PC-9 (cell line): ENCODE results near the gene ALDH4A1. TPM values are rescaled to one million over a fixed set of nuclear protein-coding genes. Genes with fewer than 3 reads are reported as not detected.

Experiments
- BruUV-seq: library from RNA; stranded (reverse); fragments of 400-500 nt; replicated peaks from 2 replicates; lab custom pipeline; 2021; lab: Mats Ljungman, UMichigan
- CTCF ChIA-PET: fragments of 300-600 bp; sonication (Branson Sonifier 250); formaldehyde crosslinking; loops from one replicate; lab custom pipeline; 2022; ENCODE audit warnings: antibody characterized with exemption; lab: Charles Lee
- POLR2A ChIA-PET: fragments of 300-600 bp; sonication (Branson Sonifier 250); formaldehyde crosslinking; loops from one replicate; lab custom pipeline; 2022; ENCODE audit warnings: antibody characterized with exemption; ENCODE audit not compliant: unreplicated experiment; lab: Charles Lee
- DNase-seq, 2 experiments: peaks; one replicate each; pipeline versions ENCODE4 v3.0.0 to v3.0.0-alpha.2; 2015 to 2022; ENCODE audit warnings: mixed read lengths in 1 of 2
- H2AFZ ChIP-seq: fragments of 200-600 bp; sonication (generic); 2 replicates; pipeline ENCODE4 v1.8.1; 2017; ENCODE audit warnings: antibody characterized with exemption
- H3F3A ChIP-seq: fragments of 200-600 bp; sonication (generic); 2 replicates; pipeline ENCODE4 v1.8.1; 2017; ENCODE audit warnings: antibody characterized with exemption, mild to moderate bottlenecking, low read depth; ENCODE audit not compliant: insufficient read depth
- H3K27ac ChIP-seq: fragments of 200-600 bp; sonication (generic); 2 replicates; pipeline ENCODE4 v1.6.1; 2016; ENCODE audit warnings: mixed run types
- H3K27me3 ChIP-seq: fragments of 200-600 bp; sonication (generic); 2 replicates; pipeline ENCODE4 v1.6.1; 2016; ENCODE audit warnings: low read depth, mixed run types; ENCODE audit not compliant: insufficient read depth
- H3K36me3 ChIP-seq: fragments of 200-600 bp; sonication (generic); 2 replicates; pipeline ENCODE4 v1.6.1; 2016; ENCODE audit warnings: low read depth, mixed run types
- H3K4me1 ChIP-seq: fragments of 200-600 bp; sonication (generic); replicated peaks from 2 replicates; pipeline ENCODE4 v1.6.1; 2016; ENCODE audit warnings: mixed run types; ENCODE audit not compliant: insufficient read depth
- H3K4me2 ChIP-seq: fragments of 200-600 bp; sonication (generic); 2 replicates; pipeline ENCODE4 v1.6.1; 2017; ENCODE audit warnings: mixed run types
- H3K4me3 ChIP-seq: fragments of 200-600 bp; sonication (generic); 2 replicates; pipeline ENCODE4 v1.6.1; 2016; ENCODE audit warnings: mixed run types
- H3K79me2 ChIP-seq: fragments of 200-600 bp; sonication (generic); 2 replicates; pipeline ENCODE4 v1.6.1; 2017; ENCODE audit warnings: low read depth, mixed run types
- H3K9me2 ChIP-seq: fragments of 200-600 bp; sonication (generic); 2 replicates; pipeline ENCODE4 v1.8.1; 2017; ENCODE audit warnings: mild to moderate bottlenecking; ENCODE audit not compliant: insufficient read depth
- H3K9me3 ChIP-seq: fragments of 200-600 bp; sonication (generic); 2 replicates; pipeline ENCODE4 v1.8.1; 2016; ENCODE audit warnings: low read depth; ENCODE audit not compliant: insufficient read depth
- H4K20me1 ChIP-seq: fragments of 200-600 bp; sonication (generic); 2 replicates; pipeline ENCODE4 v1.8.1; 2017; ENCODE audit not compliant: insufficient read depth
- EZH2 ChIP-seq: fragments of 200-600 bp; sonication (generic); IDR thresholded peaks from 2 replicates; pipeline ENCODE4 v1.8.0; 2017; ENCODE audit warnings: antibody characterized with exemption, low read depth
- intact Hi-C: fragments of 100-400 bp; cut with micrococcal nuclease; formaldehyde crosslinking; loops from one replicate; pipeline ENCODE4 v1.10.0; 2022; ENCODE audit not compliant: unreplicated experiment
- total RNA-seq: library from RNA; stranded (reverse); gene quantifications from 2 replicates; pipeline ENCODE4 v1.2.3, GENCODE V29; 2021
- TF ChIP-seq, protein P1 (sequence below): fragments of 200-600 bp; sonication (generic); conservative IDR thresholded peaks from 2 replicates; pipeline ENCODE4 v1.6.1; 2017; ENCODE audit warnings: mixed run types, antibody characterized with exemption, mild to moderate bottlenecking, moderate library complexity

ALDH4A1 gene
- total RNA-seq, 1 experiment from 2014 or later = 15.0 TPM

DNA sequence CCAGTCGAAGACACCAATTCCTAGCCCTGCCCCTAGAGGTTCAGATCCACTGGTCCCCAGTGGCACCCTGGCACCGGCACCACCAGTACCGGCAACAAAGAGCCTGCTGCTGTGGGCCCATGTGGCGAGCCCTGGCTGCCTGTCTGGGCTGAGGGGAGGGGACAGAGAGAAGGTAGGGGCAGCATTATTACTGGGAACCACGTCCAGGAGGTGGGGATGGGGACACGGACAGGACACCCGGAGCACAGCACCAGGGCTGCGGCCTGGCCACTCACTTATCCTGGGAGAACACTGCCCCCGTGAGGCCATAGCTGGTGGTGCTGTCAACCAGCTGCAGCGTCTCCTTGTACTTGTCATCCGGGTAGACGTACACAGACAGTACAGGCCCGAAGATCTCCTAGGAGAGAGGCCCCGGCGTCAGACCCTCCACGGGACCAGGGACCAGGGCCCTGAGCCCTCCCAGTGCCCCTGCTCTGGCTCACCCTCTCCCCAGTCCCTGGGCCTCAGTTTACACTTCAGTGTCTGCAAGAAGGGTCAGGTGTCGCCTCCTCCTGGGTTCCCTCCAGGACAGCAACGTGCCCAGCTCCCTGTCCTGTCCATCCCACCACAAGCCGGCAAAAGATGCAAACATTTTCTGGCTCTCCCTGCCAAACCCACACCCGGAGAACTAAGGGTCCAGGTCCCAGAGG is 27.1 kb downstream of the ALDH4A1 start:
- H3K79me2 ChIP-seq = no peaks in the 10 kb centered on the region
- no peaks in the 10 kb centered on the region for H4K20me1 ChIP-seq
- no peaks in the 10 kb centered on the region for H3K9me2 ChIP-seq
- no peak overlapping the region for H3K4me3 ChIP-seq
- H3K27me3 ChIP-seq = no peaks in the 10 kb centered on the region
- ChIA-PET CTCF (interaction anchor here (0.6 to 1.0 kb wide), 3 partner anchors 9 to 278 kb away, joined by 3 to 4 read pairs (median 3); no protein-coding TSS in a partner anchor), POLR2A (no interaction called here)
- no peaks in the 10 kb centered on the region for H3K4me1 ChIP-seq
- no peak overlapping the region for H2AFZ ChIP-seq
- no peak overlapping the region for H3K27ac ChIP-seq
- H3K36me3 ChIP-seq = no peaks in the 10 kb centered on the region
- no TSS peak for BruUV-seq
- no peak overlapping the region for H3K4me2 ChIP-seq
- TF ChIP-seq, protein P1, sequence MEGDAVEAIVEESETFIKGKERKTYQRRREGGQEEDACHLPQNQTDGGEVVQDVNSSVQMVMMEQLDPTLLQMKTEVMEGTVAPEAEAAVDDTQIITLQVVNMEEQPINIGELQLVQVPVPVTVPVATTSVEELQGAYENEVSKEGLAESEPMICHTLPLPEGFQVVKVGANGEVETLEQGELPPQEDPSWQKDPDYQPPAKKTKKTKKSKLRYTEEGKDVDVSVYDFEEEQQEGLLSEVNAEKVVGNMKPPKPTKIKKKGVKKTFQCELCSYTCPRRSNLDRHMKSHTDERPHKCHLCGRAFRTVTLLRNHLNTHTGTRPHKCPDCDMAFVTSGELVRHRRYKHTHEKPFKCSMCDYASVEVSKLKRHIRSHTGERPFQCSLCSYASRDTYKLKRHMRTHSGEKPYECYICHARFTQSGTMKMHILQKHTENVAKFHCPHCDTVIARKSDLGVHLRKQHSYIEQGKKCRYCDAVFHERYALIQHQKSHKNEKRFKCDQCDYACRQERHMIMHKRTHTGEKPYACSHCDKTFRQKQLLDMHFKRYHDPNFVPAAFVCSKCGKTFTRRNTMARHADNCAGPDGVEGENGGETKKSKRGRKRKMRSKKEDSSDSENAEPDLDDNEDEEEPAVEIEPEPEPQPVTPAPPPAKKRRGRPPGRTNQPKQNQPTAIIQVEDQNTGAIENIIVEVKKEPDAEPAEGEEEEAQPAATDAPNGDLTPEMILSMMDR = peak; percentile 83
- no peak for TF ChIP-seq EZH2
- no peaks in the 10 kb centered on the region for H3K9me3 ChIP-seq
- intact Hi-C loops = loop anchor here (1.0 kb wide), 1 partner anchor 278 kb away; no protein-coding TSS in a partner anchor
- no peaks in the 10 kb centered on the region for H3F3A ChIP-seq
- DNase-seq = peak; percentile 55 to 78

DNA sequence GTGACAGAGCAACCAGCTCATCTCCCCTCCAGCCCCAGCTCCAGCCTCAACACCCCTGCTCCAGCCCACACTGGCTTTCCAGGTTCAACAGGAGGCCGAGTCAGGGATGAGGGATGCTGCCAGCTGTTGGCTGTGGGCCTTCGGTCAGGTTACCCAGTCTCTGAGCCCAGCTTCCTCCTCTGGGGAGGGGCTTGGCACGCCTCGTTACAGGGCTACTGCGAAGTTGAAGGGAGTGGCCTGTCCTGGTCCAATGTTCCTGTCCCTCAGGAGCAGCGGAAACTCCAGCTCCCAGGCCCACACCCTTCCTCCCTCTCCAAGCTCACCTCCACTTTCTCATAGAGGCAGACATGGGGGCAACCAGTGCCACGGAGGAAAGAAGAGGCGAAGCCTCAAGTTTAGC is 27.8 kb downstream of the ALDH4A1 start:
- H3K79me2 ChIP-seq = no peaks in the 10 kb centered on the region
- H3K4me3 ChIP-seq = no peak overlapping the region
- no peaks in the 10 kb centered on the region for H3K27me3 ChIP-seq
- DNase-seq = no peak
- H3F3A ChIP-seq = no peaks in the 10 kb centered on the region
- no peaks in the 10 kb centered on the region for H3K9me3 ChIP-seq
- no peaks in the 10 kb centered on the region for H3K36me3 ChIP-seq
- H4K20me1 ChIP-seq = no peaks in the 10 kb centered on the region
- no peak overlapping the region for H3K27ac ChIP-seq
- intact Hi-C loops = no loop called here
- H3K4me2 ChIP-seq = no peak overlapping the region
- POLR2A ChIA-PET = no interaction called here
- H3K9me2 ChIP-seq = no peaks in the 10 kb centered on the region
- H3K4me1 ChIP-seq = no peaks in the 10 kb centered on the region
- CTCF ChIA-PET = interaction anchor here (0.6 to 1.0 kb wide), 2 partner anchors 10 to 687 kb away, joined by 3 to 15 read pairs; no protein-coding TSS in a partner anchor
- no TSS peak for BruUV-seq
- no peak overlapping the region for H2AFZ ChIP-seq
- TF ChIP-seq EZH2 = no peak
- TF ChIP-seq, protein P1 = no peak

DNA sequence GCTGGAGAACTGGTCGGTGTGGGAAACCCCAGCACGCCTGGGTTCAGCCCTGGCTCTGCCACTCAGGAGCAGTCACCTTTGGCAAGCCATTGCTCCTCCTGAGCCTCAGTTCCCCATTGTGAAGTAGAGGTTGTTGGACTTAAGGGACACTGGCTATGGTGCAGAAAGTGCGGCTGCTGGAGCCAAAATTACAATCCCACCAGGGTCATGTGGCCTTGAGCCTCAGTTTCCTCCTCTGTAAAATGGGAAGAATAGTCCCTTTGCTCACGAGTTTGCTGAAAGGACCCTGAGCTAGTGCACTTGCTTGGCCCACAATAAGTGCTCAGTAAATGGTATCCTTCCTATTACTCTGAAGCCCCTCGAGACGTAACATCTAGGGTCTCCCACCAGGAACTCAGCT is 28.3 kb downstream of the ALDH4A1 start:
- ChIA-PET CTCF (interaction anchor here (0.6 kb wide), 1 partner anchor 687 kb away, joined by 15 read pairs; no protein-coding TSS in a partner anchor), POLR2A (no interaction called here)
- Histone ChIP-seq H3K4me1 (no peaks in the 10 kb centered on the region), H3K4me2 (no peak overlapping the region), H3K9me3 (no peaks in the 10 kb centered on the region), H2AFZ (no peak overlapping the region), H3K9me2 (no peaks in the 10 kb centered on the region), H3K27ac (no peak overlapping the region), H3K36me3 (no peaks in the 10 kb centered on the region), H3F3A (no peaks in the 10 kb centered on the region), H3K79me2 (no peaks in the 10 kb centered on the region), H4K20me1 (no peaks in the 10 kb centered on the region), H3K4me3 (no peak overlapping the region), H3K27me3 (no peaks in the 10 kb centered on the region)
- intact Hi-C loops = no loop called here
- BruUV-seq = no TSS peak
- TF ChIP-seq, protein P1 = no peak
- no peak for TF ChIP-seq EZH2
- DNase-seq = no peak
